HUDEP-2 (cell line): ENCODE measurements around the gene SLC66A2.

ENCODE experiments used
- DNase-seq, 76 experiments: peaks; one replicate each; lab custom pipeline; 2025; ENCODE audit not compliant: unreplicated experiment in 76 of 76; lab: John Stamatoyannopoulos, UW

The SLC66A2 gene

DNA sequence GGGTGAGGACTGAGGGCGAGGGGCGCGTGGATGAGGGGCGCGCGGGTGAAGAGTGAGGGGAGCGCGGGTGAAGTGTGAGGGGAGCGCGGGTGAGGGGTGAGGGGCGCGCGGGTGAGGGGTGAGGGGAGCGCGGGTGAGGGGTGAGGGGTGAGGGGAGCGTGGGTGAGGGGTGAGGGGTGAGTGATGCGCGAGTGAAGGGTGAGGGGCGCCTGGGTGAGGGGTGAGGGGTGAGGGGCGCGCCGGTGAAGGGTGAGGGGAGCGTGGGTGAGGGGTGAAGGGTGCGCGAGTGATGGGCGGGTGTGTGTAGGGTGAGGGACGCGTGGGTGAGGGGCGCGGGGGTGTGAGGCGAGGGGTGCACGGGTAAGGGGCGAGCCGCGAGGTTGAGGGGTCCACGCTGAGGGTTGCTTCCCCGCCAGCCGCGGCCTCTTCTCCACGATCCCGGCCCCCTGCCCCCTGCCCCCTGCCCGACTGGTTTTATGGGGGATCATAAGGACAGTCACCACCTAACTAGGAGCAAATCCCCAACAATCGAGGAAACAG, 1.1 kb upstream of the SLC66A2 start:
- no peak for DNase-seq

DNA sequence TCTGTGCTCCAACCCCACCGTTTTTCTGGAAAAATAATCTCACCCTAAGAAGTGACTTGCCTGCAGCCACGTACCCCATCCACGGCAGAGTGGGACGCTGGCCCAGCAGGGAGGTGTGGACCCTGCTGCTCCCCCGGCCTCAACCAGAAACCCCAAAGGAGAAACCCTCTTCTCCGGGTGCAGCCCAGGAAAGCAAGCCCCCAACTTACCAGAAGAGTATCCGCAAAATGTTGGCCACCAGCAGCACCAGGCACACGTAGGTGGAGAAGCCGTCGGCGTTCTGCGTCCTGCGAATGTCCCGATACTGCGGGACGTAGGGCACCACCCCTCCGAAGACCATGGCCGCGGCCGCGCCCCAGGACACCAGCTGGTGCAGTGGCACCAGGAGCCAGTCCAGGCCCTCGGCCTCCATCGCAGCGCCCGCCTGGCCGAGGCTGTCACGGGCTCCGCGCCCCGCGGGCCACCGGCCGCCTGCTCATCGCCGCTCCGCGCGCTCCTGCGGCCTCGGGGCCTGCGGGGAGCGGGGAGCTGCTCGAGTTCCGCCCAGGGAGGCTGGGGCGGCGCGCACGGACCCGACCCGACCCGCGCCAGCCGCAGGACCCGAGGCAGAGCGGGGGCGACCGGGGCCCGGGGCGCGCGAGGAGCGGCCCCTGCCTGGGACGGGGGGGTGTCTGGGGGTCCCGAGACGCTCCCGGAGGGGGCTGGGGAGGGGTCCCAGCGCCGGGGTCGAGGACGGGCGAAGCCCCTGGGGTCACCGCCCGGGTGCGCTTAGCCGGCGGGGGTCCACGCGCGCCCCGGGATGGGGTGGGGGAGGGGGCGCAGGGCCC, 725 bp downstream of the SLC66A2 start:
- peak in 38 of 76 experiments; percentile 2 to 64 (median 31) for DNase-seq

DNA sequence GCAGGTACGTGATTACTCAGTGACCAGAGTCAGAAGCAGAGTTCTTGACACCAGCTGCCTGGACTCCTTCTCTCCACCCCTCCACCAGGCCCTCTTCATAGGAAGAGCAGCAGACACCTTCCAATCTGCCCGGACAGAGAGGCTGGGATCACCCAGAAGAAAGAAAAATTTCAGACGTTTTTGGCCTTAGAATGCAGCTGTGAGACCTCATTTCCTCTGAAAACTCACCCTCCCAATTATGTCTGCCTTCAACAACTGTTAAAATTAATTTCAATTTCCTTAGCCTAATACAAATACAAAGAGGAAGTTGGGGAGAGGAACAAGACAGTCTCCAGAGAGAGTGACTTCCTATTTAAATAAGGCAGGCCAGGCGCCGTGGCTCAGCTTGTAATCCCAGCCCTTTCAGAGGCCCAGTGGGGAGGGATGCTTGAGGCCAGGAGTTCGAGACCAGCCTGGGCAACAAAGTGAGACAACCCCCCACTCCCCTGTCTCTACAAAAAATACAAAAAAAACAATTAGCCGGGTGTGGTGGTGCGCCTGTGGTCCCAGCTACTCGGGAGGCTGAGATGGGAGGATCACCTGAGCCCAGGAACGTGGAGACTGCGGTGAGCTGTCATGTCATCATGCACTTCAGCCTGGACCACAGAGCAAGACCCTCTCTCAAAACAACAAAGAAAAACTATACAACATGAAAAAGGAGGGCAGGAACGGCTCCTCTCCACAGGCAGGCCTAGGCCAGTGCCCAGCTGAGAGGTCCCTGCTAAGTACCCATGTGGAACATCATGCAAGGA, 1.6 kb downstream of the SLC66A2 start:
- peak in 10 of 76 experiments; percentile 12 to 33 (median 18) for DNase-seq

DNA sequence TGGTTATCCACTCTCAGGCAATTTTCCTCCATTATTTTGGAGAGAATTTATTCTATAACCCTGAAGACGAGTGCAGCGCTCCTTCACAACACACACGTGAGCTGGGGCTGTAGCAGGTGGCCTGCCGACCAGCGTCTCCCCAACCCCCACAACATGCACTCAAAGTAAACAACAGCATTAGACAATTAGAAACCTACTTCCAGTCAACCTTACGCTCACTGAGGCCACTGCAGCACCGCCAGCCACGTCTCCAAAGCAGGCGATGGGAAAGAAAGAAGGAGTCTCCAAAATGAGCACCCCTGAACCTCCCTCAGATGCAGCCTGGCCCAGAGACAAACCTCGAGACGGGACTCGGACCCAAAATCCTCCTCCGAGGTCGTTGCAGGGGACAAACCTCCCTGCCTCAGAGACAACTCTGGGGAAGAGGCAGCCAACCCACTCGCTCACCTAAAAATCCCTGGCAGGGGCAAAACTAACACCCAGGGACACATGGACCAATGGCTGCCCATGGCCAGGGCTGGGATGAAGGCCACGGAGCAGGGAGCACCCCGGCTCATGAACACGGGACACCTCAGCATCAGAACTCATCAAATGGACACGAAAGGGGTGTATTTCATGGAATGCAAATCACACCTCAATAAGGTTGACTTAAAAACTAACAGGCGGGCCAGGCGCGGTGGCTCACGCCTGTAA, 2.6 kb downstream of the SLC66A2 start:
- DNase-seq, result no peak

DNA sequence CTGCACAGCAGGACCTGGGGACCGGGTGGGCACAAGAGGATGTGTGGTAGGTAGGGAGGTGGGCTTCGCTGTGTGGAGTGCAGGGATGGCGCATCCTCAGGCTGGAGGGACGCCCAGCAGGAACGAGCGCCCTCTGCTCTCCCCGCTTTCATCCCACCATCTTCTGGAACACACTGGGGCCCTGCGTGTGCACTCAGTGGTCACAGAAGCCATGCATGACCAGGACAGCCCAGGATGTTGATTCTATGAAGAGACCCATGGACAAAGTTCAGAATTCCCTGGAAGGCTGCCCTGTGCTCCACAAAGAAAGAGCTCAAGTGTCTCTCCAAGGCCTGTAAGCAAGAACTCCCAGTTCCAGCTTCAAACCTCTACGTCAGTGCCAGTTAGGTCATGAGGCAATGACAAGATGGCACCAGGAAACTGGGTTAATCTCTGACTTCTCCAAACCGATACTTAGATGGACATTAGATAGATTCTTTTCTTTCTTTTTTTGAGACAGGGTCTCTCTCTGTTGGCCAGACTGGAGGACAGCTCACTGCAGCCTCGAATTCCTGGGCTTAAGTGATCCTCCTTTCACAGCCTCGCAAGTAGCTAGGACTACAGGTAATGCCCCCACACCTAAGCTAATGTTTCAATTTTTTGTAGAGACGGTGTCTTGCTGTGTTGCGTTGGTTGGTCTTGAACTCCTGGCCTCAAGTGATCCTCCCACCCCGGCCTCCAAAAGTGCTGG, 3.4 kb downstream of the SLC66A2 start:
- no peak for DNase-seq

DNA sequence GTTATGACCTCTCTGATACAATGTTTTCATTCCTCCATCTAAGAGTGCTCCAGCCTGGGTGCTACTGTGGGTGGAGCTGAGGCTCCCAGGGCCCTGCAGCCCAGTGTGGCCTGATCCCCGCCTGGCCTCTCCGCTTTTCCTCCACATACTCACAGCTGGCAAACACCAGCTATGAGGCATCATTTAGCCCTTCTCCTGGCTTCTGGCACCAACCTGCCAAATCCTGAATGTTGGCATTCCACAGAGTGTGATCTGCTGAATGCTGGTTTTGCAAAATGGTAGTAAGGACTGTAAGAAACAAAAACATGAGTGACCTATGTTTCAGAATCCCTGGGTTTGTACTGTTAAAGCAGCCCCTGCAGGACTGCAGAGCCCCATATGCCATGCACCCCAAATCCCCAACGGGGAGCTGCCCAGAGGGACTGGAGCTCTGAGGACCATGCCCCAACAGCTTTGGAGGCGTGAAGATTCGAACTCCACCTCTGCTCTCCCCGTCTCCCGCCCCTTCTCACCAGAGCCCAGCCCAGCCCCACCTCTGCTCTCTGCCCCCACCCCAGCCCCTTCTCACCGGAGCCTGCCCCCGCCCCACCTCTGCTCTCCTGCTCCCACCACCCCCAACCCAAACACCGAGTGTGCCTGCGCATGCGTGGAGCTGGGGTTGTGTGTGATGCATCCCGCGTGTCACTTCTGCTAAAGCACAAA, 4.2 kb downstream of the SLC66A2 start:
- DNase-seq, result no peak

DNA sequence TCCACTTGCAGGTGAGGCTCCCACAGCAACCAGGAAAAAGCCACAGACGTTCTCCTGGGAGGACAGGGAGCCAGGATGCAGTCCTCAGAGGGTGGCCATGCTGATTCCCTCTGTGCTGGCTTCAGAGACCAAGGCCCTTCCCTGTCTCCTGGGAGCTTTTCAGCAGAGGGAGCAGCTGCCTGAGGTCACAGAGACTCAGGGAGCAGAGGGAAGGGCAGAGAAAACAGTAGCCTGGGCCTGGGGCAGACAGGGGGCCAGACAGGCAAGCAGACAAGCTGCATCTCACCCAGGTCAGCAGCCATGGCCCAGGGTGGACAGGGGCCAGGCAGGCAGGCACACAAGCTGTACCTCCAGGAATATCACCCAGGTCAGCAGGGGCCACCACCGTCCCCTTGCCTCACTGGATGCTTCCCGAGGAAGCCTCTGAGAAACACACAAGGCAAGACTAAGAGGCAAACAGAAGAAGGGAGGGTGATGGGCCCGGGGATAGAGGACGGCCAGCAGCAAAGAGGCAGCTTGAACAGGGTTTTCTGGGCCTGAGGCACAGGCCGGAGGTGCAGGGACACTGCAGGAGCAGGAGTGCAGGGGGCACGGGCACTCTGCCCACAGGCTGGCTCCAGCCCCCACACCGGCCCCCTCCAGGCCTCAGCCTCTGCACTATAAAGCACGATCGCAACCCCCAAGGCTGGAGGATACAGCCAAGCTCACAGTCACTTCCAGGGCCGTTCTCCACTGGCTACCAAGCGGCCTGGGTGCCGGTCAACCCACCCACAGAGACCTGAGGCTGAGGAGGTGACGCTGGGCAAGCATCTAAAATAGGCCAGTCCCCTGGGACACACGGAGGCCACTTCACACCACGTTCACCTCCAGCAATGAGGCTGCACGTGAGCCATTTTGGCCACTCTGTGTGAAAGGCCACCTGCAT, 6.1 kb downstream of the SLC66A2 start:
- no peak for DNase-seq

DNA sequence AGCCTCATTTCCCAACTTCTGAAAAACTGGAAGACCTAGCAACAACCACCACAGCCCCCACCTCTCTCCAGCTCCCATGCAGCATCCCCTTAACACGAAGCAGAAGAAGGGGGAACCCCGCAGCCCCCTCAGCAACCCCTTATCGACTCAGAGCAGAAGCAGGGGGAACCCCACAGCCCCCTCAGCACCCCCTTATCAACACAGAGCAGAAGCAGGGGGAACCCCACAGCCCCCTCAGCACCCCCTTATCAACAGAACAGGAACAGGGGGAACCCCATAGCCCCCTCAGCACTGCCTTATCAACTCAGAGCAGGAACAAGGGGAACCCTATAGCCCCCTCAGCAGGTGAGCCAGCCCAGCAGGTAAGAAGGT, 6.7 kb downstream of the SLC66A2 start:
- no peak for DNase-seq

DNA sequence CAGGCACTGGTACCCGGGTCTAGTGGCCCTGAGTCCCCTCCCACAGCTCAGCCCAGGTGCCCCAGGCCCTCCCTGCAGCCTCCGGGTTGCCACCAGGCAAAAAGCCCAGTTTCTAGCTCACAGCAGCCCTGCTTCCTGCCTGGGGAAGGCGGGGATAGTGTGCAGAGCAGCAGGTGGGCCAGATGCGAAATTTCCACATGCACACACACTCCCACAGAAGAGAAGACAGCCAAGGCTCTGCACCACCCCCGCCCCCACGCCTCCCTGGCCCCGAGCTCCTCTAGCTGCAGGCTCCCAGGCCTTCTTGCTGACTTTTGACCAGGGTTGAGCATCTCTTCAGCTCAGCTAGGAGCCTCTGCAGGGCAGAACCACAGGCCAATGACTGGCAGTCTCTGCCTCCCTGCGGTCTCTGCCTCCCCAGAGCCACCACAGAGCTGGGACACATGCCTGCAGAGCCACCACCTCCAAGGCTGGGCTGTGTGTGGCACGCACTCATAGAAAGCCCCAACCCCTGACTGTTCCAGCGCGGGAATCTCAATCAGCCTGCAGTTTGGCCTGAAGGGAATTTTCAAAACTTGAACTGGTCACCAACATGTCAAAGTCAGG, 7.2 kb downstream of the SLC66A2 start:
- DNase-seq, result peak in 56 of 76 experiments; percentile 13 to 89 (median 54)

DNA sequence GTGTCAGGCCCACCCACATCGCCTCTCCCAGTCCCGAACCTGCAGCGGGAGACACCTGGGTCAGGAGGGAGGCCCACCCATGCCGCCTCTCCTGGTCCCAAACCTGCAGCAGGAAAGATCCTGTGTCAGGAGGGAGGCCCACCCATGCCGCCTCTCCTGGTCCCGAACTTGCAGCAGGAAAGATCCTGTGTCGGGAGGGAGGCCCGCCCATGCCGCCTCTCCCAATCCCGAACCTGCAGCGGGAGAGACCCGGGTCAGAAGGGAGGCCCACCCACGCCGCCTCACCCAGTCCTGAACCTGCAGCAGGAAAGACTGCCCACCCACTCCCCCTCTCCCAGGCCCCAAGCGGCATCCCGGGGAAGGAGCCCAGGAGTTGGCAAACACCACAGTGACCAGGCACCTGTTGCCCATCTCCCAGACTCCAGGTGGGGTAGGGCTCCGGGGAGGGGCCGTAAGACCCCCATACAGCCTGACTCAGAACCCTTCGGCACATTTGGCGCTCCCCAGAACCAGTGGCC, 7.8 kb downstream of the SLC66A2 start:
- DNase-seq, result no peak

DNA sequence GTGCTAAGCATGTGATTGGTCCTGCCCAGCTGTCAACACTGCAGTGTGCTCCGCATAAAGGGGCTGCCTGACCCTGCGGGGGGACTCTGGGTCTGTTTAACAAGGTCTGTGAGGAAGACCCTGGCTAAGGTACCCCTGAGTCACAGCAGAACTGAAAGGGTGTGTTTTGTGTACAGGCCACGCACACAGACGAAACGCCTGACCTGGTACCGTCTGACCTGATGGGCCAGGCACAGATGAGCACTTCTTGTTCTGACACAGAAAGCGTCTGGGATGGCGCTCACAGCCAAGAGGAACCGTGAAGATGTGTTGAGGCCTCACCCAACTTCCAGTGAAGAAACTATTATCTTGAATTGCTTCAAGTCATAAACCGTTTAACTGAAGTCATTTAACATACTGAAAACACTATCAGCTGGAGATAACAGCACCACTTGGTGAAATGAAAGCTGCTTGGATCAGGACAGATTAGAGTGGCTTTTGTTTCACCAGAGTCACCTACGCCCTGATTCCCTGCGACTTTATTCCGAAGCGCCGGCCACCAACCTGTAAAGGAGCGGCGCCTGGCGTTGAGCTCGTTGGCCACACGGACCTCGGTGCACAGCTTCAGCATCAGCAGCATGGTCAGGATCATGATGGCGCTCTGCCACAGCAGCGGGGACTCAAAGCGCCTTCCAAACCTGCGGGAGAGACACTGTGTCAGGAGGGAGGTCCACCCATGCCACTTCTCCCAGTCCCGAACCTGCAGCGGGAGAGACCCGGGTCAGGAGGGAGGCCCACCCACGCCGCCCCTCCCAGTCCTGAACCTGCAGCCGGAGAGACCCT, 8.5 kb downstream of the SLC66A2 start:
- peak in 74 of 76 experiments; percentile 36 to 96 (median 78) for DNase-seq

DNA sequence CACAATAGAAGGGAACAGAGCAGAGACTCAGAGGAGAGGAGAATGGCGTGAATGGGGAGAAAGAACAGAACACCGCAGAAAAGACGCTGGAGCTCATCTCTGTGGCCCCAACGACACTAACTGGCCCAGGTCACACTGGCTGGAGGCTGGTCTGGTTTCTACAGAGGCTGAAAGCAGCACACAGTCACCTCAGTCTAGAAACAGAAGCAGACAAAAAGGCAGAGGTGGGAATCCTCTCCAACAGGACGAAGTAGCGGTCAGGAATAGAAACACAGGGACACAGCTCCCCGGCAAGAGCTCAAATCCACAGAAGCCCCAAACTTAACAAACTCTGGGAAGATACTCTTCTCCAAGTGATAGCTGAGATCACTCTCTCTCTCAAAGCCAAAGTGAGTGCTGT, 9.2 kb downstream of the SLC66A2 start:
- DNase-seq, result no peak

DNA sequence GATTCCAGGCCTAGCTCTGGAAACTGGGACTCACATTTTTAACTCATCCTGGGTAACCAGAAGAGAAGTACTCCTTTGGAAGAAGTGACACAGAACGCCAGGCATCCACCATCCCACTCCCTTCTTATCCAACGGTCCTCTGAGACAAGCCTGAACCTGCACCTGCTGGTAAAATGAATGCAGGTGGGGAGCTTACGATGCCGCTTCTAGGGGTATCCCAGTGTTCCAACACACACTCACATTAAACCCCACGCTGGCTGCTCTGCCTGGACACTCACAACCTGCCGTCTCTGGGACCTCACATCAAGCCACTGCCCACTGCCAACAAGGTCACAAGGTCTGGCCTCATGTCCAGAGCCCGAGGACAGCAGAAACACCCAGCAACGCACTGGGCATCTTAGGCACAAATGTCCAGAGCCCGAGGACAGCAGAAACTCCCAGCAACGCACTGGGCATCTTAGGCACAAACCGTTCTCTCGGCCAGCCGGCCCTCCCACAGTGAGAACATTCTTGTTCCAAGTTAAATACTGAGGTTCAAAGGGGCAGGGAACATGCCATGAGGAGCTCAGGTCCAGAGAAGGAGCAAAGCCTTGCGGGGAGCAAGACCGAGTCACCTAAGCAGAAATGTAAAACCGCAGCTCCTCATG, 9.9 kb downstream of the SLC66A2 start:
- no peak for DNase-seq

DNA sequence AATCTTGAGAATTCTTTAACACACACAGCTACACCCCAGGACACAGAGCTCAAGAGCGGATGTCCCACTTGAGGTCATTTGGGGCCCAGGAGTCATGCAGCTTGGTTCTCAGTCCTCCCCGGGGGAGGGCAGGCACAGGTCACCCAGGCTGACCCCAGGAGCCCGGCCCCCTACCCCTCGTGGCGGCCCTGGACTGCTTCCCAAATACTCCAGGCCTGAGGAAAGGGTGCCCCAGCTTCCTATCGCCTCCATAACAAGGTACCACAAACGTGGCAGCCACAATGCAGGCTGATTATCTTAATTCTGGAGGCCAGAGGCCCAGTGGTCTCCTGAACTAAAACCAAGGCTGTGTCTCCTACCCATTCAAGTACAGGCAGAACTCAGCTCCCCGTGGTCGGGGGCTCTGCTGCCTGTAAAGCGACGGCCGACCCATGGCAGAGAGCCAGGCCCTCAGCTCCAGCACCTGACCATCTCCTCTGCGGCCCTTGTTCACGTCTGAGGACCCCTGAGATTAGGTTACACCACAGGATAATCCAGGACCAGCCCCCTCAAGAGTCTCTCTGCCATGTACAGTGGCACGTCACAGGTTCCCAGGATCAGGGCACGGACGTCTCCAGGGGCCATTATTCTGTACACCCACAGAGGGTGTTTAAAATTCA, 10.5 kb downstream of the SLC66A2 start:
- no peak for DNase-seq

DNA sequence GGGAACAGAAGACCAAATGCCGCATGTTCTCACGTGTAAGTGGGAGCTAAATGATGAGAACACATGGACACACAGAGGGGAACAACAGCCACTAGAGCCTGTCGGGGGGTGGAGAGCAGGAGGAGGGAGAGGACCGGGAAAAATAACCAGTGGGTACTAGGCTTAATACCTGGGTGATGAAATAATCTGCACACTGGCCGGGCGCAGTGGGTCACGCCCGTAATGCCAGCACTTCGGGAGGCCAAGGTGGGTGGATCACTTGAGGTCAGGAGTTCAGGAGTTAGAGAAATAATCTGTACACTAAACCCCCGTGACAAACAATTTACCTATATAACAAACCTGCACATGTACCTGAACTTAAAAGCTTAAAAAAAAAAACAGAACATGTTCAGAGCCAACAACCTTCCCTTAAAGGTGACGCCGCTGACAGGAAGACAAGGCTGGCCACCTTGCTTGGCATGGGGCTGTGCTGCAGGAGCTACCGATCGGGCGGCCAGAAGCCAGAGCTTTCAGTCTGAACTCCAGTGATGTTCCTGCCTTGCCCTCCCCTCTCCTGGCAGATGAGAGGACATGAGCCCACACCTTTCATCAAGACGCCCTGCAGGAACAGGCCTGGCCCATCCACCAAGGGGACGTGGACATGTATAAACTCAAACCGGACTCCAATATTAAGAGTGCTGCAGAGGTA, 11.2 kb downstream of the SLC66A2 start:
- DNase-seq, result no peak

DNA sequence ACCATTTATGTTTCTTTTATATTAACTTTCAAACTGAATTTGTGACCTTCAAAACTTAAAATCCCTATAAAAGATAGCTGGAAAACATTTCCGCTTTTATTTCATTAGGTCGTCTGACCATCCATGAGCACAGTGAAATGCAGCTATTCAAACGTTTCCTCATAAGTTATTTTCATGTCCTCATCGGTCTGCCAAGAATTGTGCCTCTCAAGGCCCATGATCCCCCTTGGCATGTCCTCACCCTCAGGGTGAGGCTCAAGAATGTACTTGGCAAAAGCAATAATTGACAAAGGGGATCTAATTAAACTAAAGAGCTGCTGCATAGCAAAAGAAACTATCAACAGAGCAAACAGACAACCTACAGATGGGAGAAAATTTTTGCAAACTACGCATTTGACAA, 12.4 kb downstream of the SLC66A2 start:
- no peak for DNase-seq
